GM21737 (cell line): ENCODE results near the gene CCSER1.
"Not testable (repeated sequence)": the region's sequence is repeated elsewhere in the genome, so short reads cannot be mapped to it uniquely, and the experiment has no call there.

ENCODE experiments used
- ATAC-seq: cut with Tn5 transposase; IDR thresholded peaks from one replicate; pipeline ENCODE4 v1.9.1; 2021; ENCODE audit warnings: mild to moderate bottlenecking, moderate library complexity; ENCODE audit not compliant: unreplicated experiment

CCSER1 gene

GRCh38 chr4:91317434-91317833, 1190.2 kb downstream of the CCSER1 start:
- ATAC-seq: no peak

- no peak for ATAC-seq
Observed at GRCh38 chr4:91319556-91320268, 1192.5 kb downstream of the CCSER1 start.

- ATAC-seq: no peak
Observed at GRCh38 chr4:91322961-91323360, 1195.8 kb downstream of the CCSER1 start.

- no peak for ATAC-seq
Observed at GRCh38 chr4:91325495-91325894, 1198.3 kb downstream of the CCSER1 start.

- not testable (repeated sequence) for ATAC-seq
Observed at GRCh38 chr4:91326167-91326566, 1199.0 kb downstream of the CCSER1 start.

- no peak for ATAC-seq
Observed at GRCh38 chr4:91330555-91331137, 1203.5 kb downstream of the CCSER1 start.

GRCh38 chr4:91340822-91341221, 1213.6 kb downstream of the CCSER1 start:
- no peak for ATAC-seq

GRCh38 chr4:91345632-91346031, 1218.4 kb downstream of the CCSER1 start:
- ATAC-seq: no peak

GRCh38 chr4:91356496-91356895, 1229.3 kb downstream of the CCSER1 start:
- ATAC-seq: not testable (repeated sequence)

- ATAC-seq: not testable (repeated sequence)
Observed at GRCh38 chr4:91358016-91358415, 1230.8 kb downstream of the CCSER1 start.

GRCh38 chr4:91358621-91359020, 1231.4 kb downstream of the CCSER1 start:
- ATAC-seq: not testable (repeated sequence)

GRCh38 chr4:91359041-91360031, 1232.1 kb downstream of the CCSER1 start:
- ATAC-seq: no peak

- ATAC-seq: no peak
Observed at GRCh38 chr4:91362125-91362524, 1234.9 kb downstream of the CCSER1 start.

GRCh38 chr4:91366554-91366953, 1239.4 kb downstream of the CCSER1 start:
- ATAC-seq: no peak

GRCh38 chr4:91369116-91369515, 1241.9 kb downstream of the CCSER1 start:
- ATAC-seq: no peak

GRCh38 chr4:91373546-91373945, 1246.4 kb downstream of the CCSER1 start:
- no peak for ATAC-seq

- not testable (repeated sequence) for ATAC-seq
Observed at GRCh38 chr4:91405431-91405830, 1278.2 kb downstream of the CCSER1 start.

GRCh38 chr4:91422011-91422410, 1294.8 kb downstream of the CCSER1 start:
- ATAC-seq: no peak

GRCh38 chr4:91426725-91427124, 1299.5 kb downstream of the CCSER1 start:
- ATAC-seq: no peak

- ATAC-seq: no peak
Observed at GRCh38 chr4:91427171-91427570, 1300.0 kb downstream of the CCSER1 start.

- no peak for ATAC-seq
Observed at GRCh38 chr4:91434631-91435030, 1307.4 kb downstream of the CCSER1 start.
